Endodermal cell (in vitro differentiated cells): ENCODE results near the gene NDUFAF7. TPM values are rescaled to one million over a fixed set of nuclear protein-coding genes. Genes with fewer than 3 reads are reported as not detected.

Source experiments
- DNase-seq: peaks from one replicate; pipeline ENCODE4 v3.0.0-alpha.2; 2017
- H3K27ac ChIP-seq: 2 replicates; pipeline ENCODE4 v1.5.1; 2013; ENCODE audit warnings: mild to moderate bottlenecking, low read depth, low read length, moderate library complexity
- H3K27me3 ChIP-seq: 2 replicates; pipeline ENCODE4 v1.6.1; 2013; ENCODE audit warnings: mild to moderate bottlenecking, low read length, moderate library complexity; ENCODE audit not compliant: insufficient read depth, control insufficient read depth, poor library complexity, severe bottlenecking
- H3K36me3 ChIP-seq: 2 replicates; pipeline ENCODE4 v1.7.0; 2013; ENCODE audit warnings: mild to moderate bottlenecking, low read length, moderate library complexity; ENCODE audit not compliant: control insufficient read depth, insufficient read depth
- H3K4me1 ChIP-seq: one replicate; pipeline ENCODE4 v1.7.0; 2013; ENCODE audit warnings: low read length; ENCODE audit not compliant: control insufficient read depth, insufficient read depth
- H3K4me3 ChIP-seq: 2 replicates; pipeline ENCODE4 v1.5.1; 2013; ENCODE audit warnings: mild to moderate bottlenecking, low read length, moderate library complexity
- H3K9ac ChIP-seq: 2 replicates; pipeline ENCODE4 v1.6.1; 2013; ENCODE audit warnings: mild to moderate bottlenecking, low read length, moderate library complexity; ENCODE audit not compliant: poor library complexity, severe bottlenecking; ENCODE audit errors: extremely low read depth
- H3K9me3 ChIP-seq: 2 replicates; pipeline ENCODE4 v1.6.1; 2013; ENCODE audit warnings: mild to moderate bottlenecking, low read length, moderate library complexity; ENCODE audit not compliant: control insufficient read depth
- H3K27ac Mint-ChIP-seq: 2 replicates; pipeline ENCODE4 v1.8.0; 2020; ENCODE audit warnings: mixed read lengths
- H3K27me3 Mint-ChIP-seq: 2 replicates; pipeline ENCODE4 v1.8.0; 2021; ENCODE audit warnings: mild to moderate bottlenecking, mixed read lengths; ENCODE audit not compliant: insufficient read depth
- H3K36me3 Mint-ChIP-seq: 2 replicates; pipeline ENCODE4 v1.8.0; 2020; ENCODE audit warnings: low read depth, mixed read lengths
- H3K4me1 Mint-ChIP-seq: 2 replicates; pipeline ENCODE4 v1.8.0; 2020; ENCODE audit warnings: mixed read lengths
- H3K4me3 Mint-ChIP-seq: 2 replicates; pipeline ENCODE4 v1.8.0; 2020; ENCODE audit warnings: mild to moderate bottlenecking, moderate library complexity, mixed read lengths
- H3K9me3 Mint-ChIP-seq: 2 replicates; pipeline ENCODE4 v1.8.0; 2020; ENCODE audit warnings: mild to moderate bottlenecking, mixed read lengths
- CTCF ChIP-seq: fragments of 200-600 bp; sonication (generic); conservative IDR thresholded peaks from 2 replicates; pipeline ENCODE4 v1.5.0; 2021; ENCODE audit warnings: antibody characterized with exemption, mild to moderate bottlenecking
- WGBS, 2 experiments: methylation state at CpG; one replicate each; pipeline versions ENCODE4 v1.1.5 to v1.1.7; 2013; ENCODE audit warnings: missing lambda C conversion rate in 2 of 2, mixed read lengths in 1 of 2; ENCODE audit not compliant: insufficient coverage in 1 of 2, insufficient read length in 1 of 2; 5-methylcytosine and 5-hydroxymethylcytosine counted together
- total RNA-seq, 2 donors: library from RNA; stranded (reverse); fragmentation: NEBNext Ultra II Directional in 1 of 2; extraction: Animal tissue kit (Norgen Biotek cat#: 25700) in 1 of 2; gene quantifications; 2 replicates in 1 of 2; 3 replicates in 1 of 2; pipeline ENCODE4 v1.2.1, GENCODE V29; 2021

Gene NDUFAF7
- total RNA-seq, 2 donors from 2014 or later: 41.4 to 54.4 TPM

GRCh38 chr2:37274359-37274965, 43.0 kb downstream of the NDUFAF7 start:
- 94 to 96% methylated on average over 3 to 6 of the region's 6 CpGs for WGBS, 2 experiments
- Mint-ChIP-seq H3K36me3 (peaks cover 49% of the 10 kb centered on the region), H3K4me1 (peaks cover 7% of the 10 kb centered on the region), H3K27ac (no peak overlapping the region), H3K4me3 (no peak overlapping the region), H3K27me3 (no peaks in the 10 kb centered on the region), H3K9me3 (no peaks in the 10 kb centered on the region)
- Histone ChIP-seq H3K9me3 (no peaks in the 10 kb centered on the region), H3K4me3 (no peak overlapping the region), H3K4me1 (no peaks in the 10 kb centered on the region), H3K9ac (no peak overlapping the region), H3K36me3 (peaks cover 98% of the 10 kb centered on the region), H3K27ac (no peak overlapping the region), H3K27me3 (no peaks in the 10 kb centered on the region)
- no peak for TF ChIP-seq CTCF
- DNase-seq: no peak

- WGBS, 2 experiments: 100% methylated on average over 1 of the region's 2 CpGs; no CpG with 5 or more reads in 1 of the 2 experiments
- H3K4me3 ChIP-seq: no peak overlapping the region
- Mint-ChIP-seq H3K4me3 (no peak overlapping the region), H3K36me3 (peaks cover 53% of the 10 kb centered on the region), H3K27ac (no peak overlapping the region), H3K9me3 (no peaks in the 10 kb centered on the region), H3K27me3 (no peaks in the 10 kb centered on the region), H3K4me1 (peaks cover 7% of the 10 kb centered on the region)
- H3K9ac ChIP-seq: no peak overlapping the region
- no peaks in the 10 kb centered on the region for H3K4me1 ChIP-seq
- H3K27me3 ChIP-seq: no peaks in the 10 kb centered on the region
- no peaks in the 10 kb centered on the region for H3K9me3 ChIP-seq
- H3K36me3 ChIP-seq: peaks cover 97% of the 10 kb centered on the region
- no peak for TF ChIP-seq CTCF
- H3K27ac ChIP-seq: no peak overlapping the region
- no peak for DNase-seq
Observed at GRCh38 chr2:37276291-37276690, 44.8 kb downstream of the NDUFAF7 start.

- peak; percentile 32 for TF ChIP-seq CTCF
- peaks cover 48% of the 10 kb centered on the region for H3K36me3 Mint-ChIP-seq
- Histone ChIP-seq H3K4me3 (no peak overlapping the region), H3K9me3 (no peaks in the 10 kb centered on the region), H3K9ac (no peak overlapping the region), H3K36me3 (peaks cover 91% of the 10 kb centered on the region), H3K4me1 (no peaks in the 10 kb centered on the region), H3K27me3 (no peaks in the 10 kb centered on the region), H3K27ac (no peak overlapping the region)
- H3K27me3 Mint-ChIP-seq: no peaks in the 10 kb centered on the region
- DNase-seq: no peak
- WGBS, 2 experiments: 84 to 90% methylated on average over 1 of the region's 1 CpG
- no peaks in the 10 kb centered on the region for H3K4me1 Mint-ChIP-seq
- no peaks in the 10 kb centered on the region for H3K9me3 Mint-ChIP-seq
- H3K4me3 Mint-ChIP-seq: no peak overlapping the region
- no peak overlapping the region for H3K27ac Mint-ChIP-seq
Observed at GRCh38 chr2:37281916-37282315, 50.5 kb downstream of the NDUFAF7 start.
